OCI-LY7 (cell line): ENCODE measurements around the gene FOXD4.
"Not testable (repeated sequence)": the region's sequence is repeated elsewhere in the genome, so short reads cannot be mapped to it uniquely, and the experiment has no call there.

Experiments used
- EZH2phosphoT487 ChIP-seq: fragments of 200-600 bp; sonication (generic); IDR thresholded peaks from 2 replicates; pipeline ENCODE4 v1.6.1; 2018; ENCODE audit warnings: low read depth, borderline replicate concordance, mild to moderate bottlenecking, mixed run types, antibody characterized with exemption, low read length, moderate library complexity, mixed read lengths
- TF ChIP-seq, protein P1 (sequence below): fragments of 200-600 bp; sonication (generic); conservative IDR thresholded peaks from 2 replicates; pipeline ENCODE4 v1.5.1; 2014; ENCODE audit warnings: mild to moderate bottlenecking, antibody characterized with exemption, low read length, moderate library complexity, mixed read lengths

DNA sequence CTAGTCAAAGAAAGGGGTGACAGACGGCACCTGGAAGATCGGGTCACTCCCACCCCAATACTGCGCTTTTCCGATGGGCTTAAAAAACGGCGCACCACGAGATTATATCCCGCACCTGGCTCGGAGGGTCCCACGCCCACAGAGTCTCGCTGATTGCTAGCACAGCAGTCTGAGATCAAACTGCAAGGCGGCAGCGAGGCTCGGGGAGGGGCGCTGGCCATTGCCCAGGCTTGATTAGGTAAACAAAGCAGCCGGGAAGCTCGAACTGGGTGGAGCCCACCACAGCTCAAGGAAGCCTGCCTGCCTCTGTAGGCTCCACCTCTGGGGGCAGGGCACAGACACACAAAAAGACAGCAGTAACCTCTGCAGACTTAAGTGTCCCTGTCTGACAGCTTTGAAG, 21.7 kb upstream of the FOXD4 start:
- TF ChIP-seq, protein P1, sequence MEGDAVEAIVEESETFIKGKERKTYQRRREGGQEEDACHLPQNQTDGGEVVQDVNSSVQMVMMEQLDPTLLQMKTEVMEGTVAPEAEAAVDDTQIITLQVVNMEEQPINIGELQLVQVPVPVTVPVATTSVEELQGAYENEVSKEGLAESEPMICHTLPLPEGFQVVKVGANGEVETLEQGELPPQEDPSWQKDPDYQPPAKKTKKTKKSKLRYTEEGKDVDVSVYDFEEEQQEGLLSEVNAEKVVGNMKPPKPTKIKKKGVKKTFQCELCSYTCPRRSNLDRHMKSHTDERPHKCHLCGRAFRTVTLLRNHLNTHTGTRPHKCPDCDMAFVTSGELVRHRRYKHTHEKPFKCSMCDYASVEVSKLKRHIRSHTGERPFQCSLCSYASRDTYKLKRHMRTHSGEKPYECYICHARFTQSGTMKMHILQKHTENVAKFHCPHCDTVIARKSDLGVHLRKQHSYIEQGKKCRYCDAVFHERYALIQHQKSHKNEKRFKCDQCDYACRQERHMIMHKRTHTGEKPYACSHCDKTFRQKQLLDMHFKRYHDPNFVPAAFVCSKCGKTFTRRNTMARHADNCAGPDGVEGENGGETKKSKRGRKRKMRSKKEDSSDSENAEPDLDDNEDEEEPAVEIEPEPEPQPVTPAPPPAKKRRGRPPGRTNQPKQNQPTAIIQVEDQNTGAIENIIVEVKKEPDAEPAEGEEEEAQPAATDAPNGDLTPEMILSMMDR: not testable (repeated sequence)
- not testable (repeated sequence) for TF ChIP-seq EZH2phosphoT487
